Ovary (tissue), 3 donors: ENCODE data around the gene MAP3K1.

Experiments
- CTCF ChIP-seq, 3 donors: fragments of 450-650 bp in 2 of 3; fragments of 200-600 bp in 1 of 3; IDR thresholded peaks; one replicate each; pipeline versions ENCODE4 v1.5.1 to v1.8.0; 2016 to 2022; ENCODE audit warnings: antibody characterized with exemption in 3 of 3, mild to moderate bottlenecking in 1 of 3
- POLR2A ChIP-seq: fragments of 450-650 bp; IDR thresholded peaks from one replicate; pipeline ENCODE4 v1.6.1; 2017; ENCODE audit warnings: antibody characterized with exemption, mild to moderate bottlenecking, moderate library complexity
- donor health status: DM: no; HTN: no; CAD: no.

- TF ChIP-seq CTCF (IDR thresholded peaks at IDR 0.05) (no peak), POLR2A (no peak)
Observed at GRCh38 chr5:56786346-56786745, 29.0 kb upstream of the MAP3K1 start.
